Cardiac septum (tissue), 1 donor: ENCODE measurements around the gene FBXL7. TPM values are rescaled to one million over a fixed set of nuclear protein-coding genes. Genes with fewer than 3 reads are reported as not detected.

Source experiments
- DNase-seq: peaks from one replicate; pipeline ENCODE4 v3.0.0-alpha.2; 2020; ENCODE audit warnings: low spot score
- intact Hi-C: fragments of 100-400 bp; cut with DNase I; formaldehyde crosslinking; loops from one replicate; pipeline ENCODE4 v1.14.0; 2022
- total RNA-seq: library from RNA; stranded (reverse); fragmentation: NEBNext Ultra II Directional; extraction: Animal tissue kit (Norgen Biotek cat#: 25700); gene quantifications from one replicate; pipeline ENCODE4 v1.2.1, GENCODE V29; 2021
- donor health status: DM: no; HTN: no; CAD: no.

FBXL7 gene
- total RNA-seq, 1 donor from 2014 or later, result 26.2 TPM

GRCh38 chr5:15571081-15571480, 71.1 kb downstream of the FBXL7 start:
- intact Hi-C loops, result no loop called here
- DNase-seq, result no peak

GRCh38 chr5:15571618-15572017, 71.6 kb downstream of the FBXL7 start:
- no peak for DNase-seq
- intact Hi-C loops, result no loop called here

GRCh38 chr5:15573590-15573989, 73.6 kb downstream of the FBXL7 start:
- intact Hi-C loops, result no loop called here
- DNase-seq, result no peak

- intact Hi-C loops, result no loop called here
- DNase-seq, result no peak
Measured at GRCh38 chr5:15574128-15574527, 74.1 kb downstream of the FBXL7 start.

- no peak for DNase-seq
Measured at GRCh38 chr5:15574806-15575325, 74.9 kb downstream of the FBXL7 start.

GRCh38 chr5:15575666-15576065, 75.7 kb downstream of the FBXL7 start:
- intact Hi-C loops, result loop anchor here (5.0 kb wide), 1 partner anchor 232 kb away; no protein-coding TSS in a partner anchor
- DNase-seq, result no peak

More at GRCh38 chr5:15574806-15575325, 74.9 kb downstream of the FBXL7 start:
- intact Hi-C loops, result loop anchor here (5.0 kb wide), 1 partner anchor 232 kb away; no protein-coding TSS in a partner anchor

GRCh38 chr5:15577132-15577531, 77.2 kb downstream of the FBXL7 start:
- intact Hi-C loops, result loop anchor here (5.0 kb wide), 1 partner anchor 230 kb away; no protein-coding TSS in a partner anchor
- DNase-seq, result no peak

- no peak for DNase-seq
- intact Hi-C loops, result loop anchor here (5.0 kb wide), 1 partner anchor 229 kb away; no protein-coding TSS in a partner anchor
Measured at GRCh38 chr5:15577831-15578230, 77.9 kb downstream of the FBXL7 start.

GRCh38 chr5:15579193-15579990, 79.4 kb downstream of the FBXL7 start:
- intact Hi-C loops, result loop anchor here (5.0 kb wide), 1 partner anchor 228 kb away; no protein-coding TSS in a partner anchor
- no peak for DNase-seq

GRCh38 chr5:15584528-15584927, 84.5 kb downstream of the FBXL7 start:
- no peak for DNase-seq
- intact Hi-C loops, result no loop called here

- intact Hi-C loops, result no loop called here
- DNase-seq, result no peak
Measured at GRCh38 chr5:15585128-15585527, 85.1 kb downstream of the FBXL7 start.

- intact Hi-C loops, result no loop called here
Measured at GRCh38 chr5:15585841-15586591, 86.0 kb downstream of the FBXL7 start.

GRCh38 chr5:15587916-15588315, 87.9 kb downstream of the FBXL7 start:
- intact Hi-C loops, result no loop called here
- DNase-seq, result no peak

More at GRCh38 chr5:15585841-15586591, 86.0 kb downstream of the FBXL7 start:
- no peak for DNase-seq

GRCh38 chr5:15592728-15593127, 92.7 kb downstream of the FBXL7 start:
- intact Hi-C loops, result no loop called here
- DNase-seq, result no peak

- DNase-seq, result no peak
- intact Hi-C loops, result no loop called here
Measured at GRCh38 chr5:15594977-15595568, 95.1 kb downstream of the FBXL7 start.

- no peak for DNase-seq
- intact Hi-C loops, result no loop called here
Measured at GRCh38 chr5:15595929-15596328, 95.9 kb downstream of the FBXL7 start.

GRCh38 chr5:15596936-15597335, 97.0 kb downstream of the FBXL7 start:
- DNase-seq, result no peak
- intact Hi-C loops, result no loop called here

- intact Hi-C loops, result no loop called here
- no peak for DNase-seq
Measured at GRCh38 chr5:15597804-15598203, 97.8 kb downstream of the FBXL7 start.

- DNase-seq, result no peak
- intact Hi-C loops, result no loop called here
Measured at GRCh38 chr5:15598294-15598902, 98.4 kb downstream of the FBXL7 start.

GRCh38 chr5:15600035-15600434, 100.1 kb downstream of the FBXL7 start:
- intact Hi-C loops, result no loop called here
- DNase-seq, result no peak
